ENCODE measurements around the gene MCF2L. TPM values are rescaled to one million over a fixed set of nuclear protein-coding genes. Genes with fewer than 3 reads are reported as not detected.

Gene MCF2L
- total RNA-seq, 1 experiment from 2014 or later, result 4.5 TPM

DNA sequence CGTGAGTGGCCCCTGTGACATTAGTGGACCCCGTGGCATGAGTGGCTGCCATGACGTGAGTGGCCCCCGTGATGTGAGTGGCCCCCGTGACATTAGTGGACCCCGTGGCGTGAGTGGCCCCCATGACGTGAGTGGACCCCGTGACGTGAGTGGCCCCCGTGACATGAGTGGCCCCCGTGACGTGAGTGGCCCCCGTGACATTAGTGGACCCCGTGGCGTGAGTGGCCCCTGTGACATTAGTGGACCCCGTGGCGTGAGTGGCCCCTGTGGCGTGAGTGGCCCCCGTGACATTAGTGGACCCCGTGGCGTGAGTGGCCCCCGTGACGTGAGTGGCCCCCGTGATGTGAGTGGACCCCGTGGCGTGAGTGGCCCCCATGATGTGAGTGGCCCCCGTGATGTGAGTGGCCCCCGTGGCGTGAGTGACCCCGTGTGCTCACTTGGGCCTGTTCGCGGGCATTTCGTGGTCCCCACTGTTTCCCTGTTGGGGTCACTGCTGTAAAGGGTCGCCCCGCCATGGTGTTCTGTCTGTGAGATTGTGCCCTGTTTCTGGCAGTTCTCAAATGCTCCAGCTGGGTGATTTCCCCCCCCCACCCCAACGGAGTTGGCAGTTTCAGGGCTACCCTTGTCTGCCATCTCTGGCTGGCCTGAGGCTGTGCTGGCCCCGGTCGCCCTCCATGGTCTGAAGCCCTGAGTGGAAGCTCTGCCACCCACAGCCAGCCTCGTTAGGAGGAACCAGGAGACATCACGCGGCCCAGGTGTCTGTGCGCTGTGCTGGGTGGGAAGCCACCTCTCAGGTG, 64.2 kb downstream of the MCF2L start:
- no peak for DNase-seq (ENCODE audit: low spot score)

DNA sequence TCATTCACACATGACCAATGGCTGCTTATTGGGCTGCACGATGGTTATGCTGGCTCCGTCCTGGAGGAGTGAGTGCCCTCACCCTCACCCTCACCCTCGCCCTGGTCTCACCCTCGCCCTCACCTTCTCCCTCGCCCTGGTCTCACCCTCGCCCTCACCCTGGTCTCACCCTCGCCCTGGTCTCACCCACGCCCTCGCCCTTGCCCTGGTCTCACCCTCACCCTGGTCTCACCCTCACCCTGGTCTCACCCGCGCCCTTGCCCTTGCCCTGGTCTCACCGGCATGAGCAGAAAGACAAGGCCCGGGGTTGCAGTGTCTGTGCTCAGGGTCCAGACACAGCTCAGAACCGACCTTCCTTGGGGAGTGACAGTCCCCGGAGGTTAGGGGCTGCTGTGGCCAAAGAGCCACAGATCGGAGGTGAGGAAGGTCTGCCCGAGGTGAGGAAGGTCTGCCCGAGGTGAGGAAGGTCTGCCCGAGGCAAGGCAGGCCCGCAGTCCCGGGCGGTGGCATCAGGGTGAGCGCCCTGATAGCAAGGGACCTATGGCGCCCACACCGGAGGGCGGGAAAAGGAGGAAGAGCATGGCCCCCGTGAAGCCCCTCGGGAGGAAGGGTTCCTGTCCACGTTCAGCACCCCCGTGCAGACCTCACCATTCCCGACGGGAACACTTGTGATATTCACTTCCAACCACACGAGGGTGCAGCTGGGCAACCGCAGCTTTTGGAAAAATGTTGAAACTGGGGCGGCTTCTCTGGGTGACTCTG, 65.6 kb downstream of the MCF2L start:
- DNase-seq (ENCODE audit: low spot score), result peak; percentile 29

DNA sequence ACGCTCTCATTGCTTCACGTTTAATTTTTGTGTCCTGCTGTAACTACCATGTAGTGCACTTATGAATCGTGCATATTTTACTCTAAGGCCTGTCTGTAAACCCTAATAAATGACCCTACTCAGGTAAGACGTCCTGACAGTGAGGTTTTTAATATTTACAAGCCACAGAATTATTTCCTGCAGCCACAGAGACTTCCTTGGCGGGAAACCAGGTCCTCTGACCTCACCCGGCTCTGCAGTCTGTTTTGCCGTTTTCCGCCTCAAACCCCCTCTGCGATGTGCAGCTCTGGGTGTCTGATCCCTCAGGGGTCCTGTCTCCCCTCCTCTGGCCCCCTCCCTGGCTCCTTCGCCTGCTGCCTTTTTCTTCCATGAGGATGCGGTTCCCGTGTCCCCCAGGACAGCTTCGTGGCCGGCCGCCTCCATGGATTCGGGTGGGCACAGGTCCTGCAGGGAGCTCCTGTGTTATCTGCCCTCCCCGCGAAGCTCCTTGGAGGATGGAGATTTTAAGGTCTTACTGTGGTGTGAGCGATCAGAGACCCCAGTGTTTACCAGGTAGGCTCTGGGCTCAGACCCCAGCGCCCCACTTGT, 66.3 kb downstream of the MCF2L start:
- no peak for DNase-seq (ENCODE audit: low spot score)

DNA sequence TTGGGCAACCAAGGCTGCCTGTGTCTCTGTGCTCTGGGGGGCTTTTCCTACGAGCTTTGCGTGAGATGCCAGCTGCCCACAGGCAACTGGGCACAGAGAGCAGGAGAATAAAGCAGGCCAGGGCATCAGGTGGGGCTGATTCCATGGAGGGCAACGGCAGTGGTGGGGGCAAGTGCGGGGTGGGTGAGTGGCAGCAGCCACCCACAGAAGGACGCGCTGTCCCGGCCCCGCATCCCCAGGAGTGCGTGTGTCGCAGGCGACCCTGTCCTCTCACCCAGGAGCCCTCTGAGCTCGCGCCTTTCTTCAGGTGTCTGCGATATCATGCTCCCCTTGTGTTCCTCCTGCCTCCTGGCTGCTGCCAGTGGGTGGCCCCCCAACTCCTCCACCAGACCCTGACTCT, 67.4 kb downstream of the MCF2L start:
- DNase-seq (ENCODE audit: low spot score), result no peak

DNA sequence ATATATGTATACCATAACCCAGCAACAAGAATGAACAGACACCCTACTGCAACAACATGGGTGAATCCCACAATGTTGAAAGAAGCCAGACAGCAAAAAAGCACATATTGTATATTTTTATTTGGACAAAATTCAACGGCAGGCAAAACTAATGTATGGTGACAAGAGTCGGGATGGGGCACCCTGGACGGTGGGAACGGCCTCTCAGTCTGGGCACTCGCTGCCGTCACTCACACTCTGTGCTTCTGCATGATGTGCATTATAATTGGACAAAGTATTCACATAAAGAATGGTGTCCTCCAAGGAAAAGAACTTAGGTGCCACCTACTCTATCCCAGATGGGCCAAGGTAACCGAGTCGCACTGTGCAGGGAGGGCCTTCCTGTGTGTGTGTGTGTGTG, 71.0 kb downstream of the MCF2L start:
- no peak for DNase-seq (ENCODE audit: low spot score)

DNA sequence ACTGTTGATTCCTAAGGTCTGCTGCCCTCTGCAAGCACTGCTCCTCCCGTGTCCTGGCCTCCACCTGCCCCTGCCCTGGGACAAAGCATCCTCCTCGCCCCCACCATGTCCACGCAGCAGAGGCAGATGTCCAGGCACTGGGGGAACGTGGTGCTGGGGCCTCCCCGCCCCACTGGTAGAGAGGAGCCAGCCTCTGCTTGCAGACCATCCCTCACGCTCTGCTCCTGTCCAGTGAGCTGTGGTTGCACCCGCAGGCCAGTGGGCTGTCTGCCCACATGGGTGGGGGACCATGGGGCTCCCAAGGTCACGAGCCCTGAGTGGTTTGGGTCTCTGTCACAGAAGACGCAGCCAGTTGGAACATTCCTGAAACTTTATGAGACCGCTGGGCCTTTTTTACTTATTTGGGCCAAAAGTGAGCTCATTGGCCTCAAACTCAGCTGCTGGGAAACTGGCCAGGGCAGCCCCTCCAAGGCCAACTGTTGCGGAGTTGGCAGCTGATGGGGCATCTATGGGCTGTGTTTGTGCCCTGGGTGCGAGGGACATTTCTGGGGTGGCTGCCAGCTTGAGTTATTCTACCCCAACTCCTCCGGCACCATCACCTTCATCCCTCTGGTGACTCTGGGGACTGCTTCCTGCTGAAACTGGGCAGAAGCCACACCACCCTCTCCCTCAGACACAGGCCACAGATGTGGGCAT, 71.7 kb downstream of the MCF2L start:
- DNase-seq (ENCODE audit: low spot score), result no peak

DNA sequence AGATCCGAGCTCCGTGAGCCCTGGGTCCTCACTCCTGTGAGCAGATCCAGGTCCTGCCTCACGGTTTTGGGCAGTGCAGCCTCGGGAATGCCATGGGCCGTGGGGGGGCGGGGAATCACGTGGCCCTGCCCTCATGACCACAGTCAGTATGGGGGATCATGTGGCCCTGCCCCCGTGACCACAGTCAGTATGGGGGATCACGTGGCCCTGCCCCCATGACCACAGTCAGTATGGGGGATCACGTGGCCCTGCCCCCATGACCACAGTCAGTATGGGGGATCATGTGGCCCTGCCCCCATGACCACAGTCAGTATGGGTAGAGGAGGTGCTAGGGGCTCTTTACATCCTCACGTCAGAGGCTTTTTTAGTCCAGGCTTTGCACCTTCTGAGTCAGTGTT, 72.3 kb downstream of the MCF2L start:
- no peak for DNase-seq (ENCODE audit: low spot score)

DNA sequence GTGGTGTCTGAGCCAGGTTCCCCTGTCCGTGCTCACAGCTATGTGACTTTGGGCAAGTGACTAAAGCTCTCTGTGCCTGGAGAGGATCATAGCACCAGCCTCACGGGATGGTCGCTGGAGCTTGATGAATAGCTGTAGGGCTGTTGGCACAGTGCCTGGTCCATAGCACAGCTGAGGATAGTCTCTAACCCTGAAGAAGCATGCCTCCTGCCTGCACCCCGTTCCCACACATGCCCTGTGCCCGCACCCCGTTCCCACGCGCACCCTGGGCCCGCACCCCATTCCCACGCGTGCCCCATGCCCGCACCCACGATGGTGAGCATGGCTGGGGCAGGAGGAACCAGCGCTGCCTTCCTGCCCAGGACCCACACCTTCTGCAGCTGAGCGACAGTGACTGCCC, 72.9 kb downstream of the MCF2L start:
- DNase-seq (ENCODE audit: low spot score), result no peak

DNA sequence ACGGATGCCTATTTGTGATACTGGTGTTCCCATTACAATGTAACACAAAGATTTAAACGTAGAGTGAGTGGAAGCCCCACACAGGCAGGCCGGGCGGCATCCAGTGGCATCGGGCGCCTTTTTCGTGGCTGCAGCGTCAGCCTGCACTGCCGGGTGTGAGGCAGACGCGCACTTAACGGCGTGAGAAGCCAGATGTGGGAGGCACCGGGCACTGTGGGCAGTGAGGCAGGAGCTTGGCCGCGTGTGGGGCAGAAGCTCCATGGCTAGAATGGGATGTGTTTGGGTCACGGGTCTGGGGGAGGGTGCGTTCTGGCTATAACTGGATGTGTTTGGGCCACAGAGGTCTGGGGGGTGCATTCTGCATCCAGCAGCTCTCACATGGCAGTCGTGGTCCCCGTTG, 73.4 kb downstream of the MCF2L start:
- no peak for DNase-seq (ENCODE audit: low spot score)

DNA sequence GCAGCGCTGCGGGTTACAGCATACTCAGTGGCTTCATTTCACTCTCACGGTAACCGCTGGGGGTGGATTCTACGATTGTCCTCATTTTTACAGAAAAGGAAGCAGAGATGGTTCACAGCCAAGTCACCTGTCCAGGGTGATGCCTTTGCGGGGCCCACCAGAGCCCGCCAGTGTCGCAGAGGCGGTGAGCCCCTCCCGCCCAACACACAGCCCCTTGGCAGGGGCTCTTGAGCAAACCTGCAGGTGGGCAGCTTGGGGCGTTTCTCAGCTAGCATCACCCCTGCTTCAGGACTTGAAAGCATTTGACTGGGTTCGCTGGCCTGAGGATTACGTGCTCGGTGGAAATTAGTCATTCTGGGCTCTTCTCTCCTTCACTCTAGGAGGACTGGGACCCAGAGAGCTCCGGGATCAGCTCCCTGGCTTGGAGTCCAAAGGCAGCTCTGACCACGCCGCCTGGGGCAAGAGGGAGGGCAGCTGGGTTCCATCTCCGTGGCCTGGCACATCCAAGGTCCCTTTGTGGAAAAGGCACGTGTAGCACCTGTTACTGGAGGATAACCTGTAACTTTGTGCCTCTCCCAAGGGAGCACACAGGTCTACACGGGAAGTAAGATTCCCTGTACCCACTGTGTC, 74.1 kb downstream of the MCF2L start:
- no peak for DNase-seq (ENCODE audit: low spot score)

DNA sequence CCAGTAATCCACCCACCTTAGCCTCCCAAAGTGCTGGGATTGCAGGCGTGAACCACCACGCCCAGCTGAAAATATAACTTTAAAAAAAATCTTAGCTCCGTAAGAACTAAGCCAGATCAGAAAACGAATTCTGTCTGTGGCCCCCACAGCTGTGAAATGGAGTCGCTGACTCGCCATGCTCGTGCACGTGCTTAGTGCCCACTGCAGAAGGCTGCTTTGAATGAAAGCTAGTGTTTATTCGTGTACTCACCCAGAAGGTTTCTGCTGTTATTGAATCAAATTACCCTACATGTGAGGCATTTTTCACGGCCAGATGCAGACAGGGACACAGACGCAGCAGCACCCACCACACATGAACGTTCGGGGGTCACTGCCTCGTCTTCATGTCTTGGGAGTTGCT, 74.9 kb downstream of the MCF2L start:
- DNase-seq (ENCODE audit: low spot score), result no peak

DNA sequence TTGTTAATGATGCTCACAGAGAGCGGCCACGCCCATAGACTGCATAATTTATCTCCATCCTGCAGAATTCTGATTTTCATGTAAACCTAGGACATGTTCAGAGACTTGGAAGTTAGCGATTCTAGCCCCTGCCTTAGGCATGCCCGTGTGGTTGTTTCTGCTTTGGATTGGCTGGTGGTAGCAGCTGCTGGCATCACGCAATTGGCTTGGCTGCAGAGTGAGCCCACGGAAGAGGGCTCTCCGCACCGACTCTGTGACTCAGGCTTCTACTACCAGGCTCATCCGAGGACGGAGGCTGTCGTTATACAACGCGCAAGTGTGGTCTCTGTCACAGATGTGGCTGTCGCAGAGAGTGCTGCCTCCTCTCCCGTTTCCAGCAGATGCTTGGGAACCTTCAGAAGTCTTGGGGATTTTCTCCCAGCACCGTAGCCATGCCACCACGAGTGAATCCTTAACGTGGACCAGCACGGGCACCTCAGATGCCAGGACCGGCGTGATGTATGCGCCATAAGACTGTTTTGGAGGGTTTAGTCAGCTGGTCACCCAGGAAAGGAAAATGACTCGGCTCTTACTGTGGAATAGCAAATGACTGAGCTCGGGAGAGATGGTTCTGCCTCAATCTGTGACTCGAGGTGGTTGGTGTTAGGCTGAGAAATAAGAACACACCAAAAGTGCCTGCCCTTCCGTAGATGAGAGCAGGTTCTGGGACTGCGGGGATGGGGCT, 75.5 kb downstream of the MCF2L start:
- peak; percentile 73 for DNase-seq (ENCODE audit: low spot score)

DNA sequence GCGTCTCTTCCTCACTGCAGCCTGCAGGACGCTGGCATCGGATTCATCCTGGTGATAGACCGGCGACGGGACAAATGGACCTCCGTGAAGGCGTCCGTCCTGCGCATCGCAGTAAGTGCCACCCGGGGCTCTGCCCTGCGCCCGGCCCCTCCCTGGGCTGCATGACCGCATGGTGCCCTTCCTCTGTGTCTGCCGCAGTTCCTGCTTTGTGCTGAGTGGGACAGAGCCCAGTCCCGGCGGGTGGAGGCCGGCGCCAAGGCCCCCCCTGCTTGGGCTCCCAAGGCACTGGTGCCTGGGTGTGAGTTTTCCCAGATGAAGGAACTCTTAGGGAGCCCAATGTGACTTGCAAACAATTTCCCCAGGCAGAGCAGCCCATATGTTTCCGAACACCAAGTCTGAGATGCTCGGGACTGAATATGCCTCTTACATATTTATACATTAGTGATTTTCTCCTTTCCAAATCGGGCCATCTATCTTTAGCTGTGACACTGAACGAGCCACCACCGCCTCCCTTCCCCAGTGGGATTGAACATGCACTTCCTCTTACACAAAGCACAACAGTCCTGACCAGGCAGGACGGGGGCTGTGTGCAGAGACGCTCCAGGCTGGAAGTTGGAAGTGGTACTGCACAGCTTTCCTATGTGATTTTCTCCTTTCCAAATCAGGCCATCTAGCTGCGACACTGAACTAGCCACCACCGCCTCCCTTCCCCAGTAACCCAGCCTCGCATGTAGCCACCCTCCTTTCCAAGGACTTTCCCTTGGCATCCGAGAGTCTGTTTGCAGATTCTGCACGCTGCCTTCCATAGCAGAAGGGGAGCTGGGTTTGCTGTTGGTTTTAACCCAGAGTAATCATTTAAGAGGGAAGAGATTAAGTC, 76.5 kb downstream of the MCF2L start:
- DNase-seq (ENCODE audit: low spot score), result no peak

DNA sequence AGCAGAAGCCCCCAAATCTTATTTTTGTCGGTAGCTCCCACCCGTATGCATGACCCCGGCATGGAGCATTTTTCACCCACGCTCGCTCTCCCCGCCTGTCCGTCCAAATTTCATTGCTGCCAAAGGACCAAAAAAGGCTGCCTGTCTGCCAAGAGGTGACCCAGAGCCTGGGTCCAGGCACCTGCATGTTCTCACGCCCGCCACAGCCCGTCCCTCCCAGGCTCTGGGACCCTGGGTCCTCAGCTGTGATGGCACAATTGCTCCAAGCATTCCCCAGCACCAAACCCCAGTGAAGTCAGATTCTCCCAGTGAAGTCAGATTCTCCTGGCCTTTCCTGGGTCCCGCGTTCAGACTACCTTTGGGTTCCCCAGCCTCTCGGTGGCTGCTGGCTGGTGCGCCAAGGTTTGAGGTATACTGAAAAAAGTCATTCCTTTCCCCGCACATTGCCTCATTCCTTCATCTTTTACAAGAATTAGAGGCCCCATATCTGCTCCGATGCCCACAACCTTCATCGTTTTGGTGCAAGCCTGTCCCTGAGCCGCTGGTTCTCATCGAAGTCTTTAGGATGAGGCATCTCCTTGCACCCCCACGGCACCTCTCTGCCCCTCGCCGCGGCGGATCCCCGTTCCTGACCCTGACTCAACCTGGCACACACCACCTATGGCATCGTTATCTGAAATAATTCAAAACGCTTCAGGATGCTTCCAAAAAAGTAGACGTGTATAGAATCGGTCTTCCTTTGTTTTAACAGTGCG, 77.3 kb downstream of the MCF2L start:
- DNase-seq (ENCODE audit: low spot score), result no peak

DNA sequence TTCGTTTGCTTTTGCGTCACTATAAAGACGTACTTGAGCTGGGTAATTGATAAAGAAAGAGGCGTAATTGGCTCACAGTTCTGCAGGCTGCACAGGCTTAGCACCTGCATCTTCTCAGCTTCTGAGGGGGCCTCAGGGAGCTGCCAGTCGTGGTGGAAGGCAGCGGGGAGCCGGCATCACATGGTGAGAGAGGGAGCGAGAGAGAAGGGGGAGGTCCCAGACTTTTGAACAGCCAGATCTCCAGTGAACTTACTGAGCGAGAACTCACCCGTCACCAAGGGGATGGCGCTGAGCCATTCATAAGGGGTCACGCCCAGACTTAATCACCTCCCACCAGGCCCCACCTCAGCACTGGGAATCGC, 77.8 kb downstream of the MCF2L start:
- DNase-seq (ENCODE audit: low spot score), result no peak

DNA sequence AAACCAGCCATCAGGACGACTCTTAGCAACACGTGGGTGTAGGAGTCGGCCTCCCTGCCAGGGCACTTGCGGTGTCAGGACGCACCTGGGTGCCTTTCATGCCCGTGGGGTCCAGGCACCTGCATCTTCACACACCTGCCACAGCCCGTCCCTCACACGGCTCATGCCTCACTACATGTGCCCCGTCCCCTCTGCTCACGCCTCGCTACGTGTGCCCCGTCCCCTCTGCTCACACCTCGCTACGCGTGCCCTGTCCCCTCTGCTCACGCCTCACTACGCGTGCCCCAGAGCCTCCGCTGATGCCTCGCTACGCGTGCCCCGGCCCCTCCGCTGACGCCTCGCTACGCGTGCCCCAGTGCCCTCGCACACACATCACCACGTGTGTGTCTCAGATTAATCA, 78.6 kb downstream of the MCF2L start:
- no peak for DNase-seq (ENCODE audit: low spot score)

DNA sequence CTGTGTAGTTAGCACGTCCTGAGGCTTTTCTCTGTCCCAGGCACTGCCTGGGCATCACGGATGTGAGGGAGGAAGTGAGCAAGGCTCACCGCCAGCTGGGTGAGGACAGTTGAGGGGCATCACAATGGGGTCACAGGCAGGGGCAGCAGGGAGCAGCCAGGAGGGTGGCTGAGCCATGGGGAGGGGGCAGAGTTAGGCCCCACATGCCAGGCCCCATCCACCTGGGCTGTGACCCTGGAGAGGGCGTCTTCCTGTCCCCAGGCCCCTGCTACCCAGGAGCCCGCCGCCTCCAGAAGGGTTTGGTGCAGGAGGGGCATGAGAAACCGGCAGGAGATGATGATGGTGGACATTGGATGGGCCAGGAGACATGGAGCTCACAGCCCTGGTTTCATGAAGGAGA, 79.8 kb downstream of the MCF2L start:
- DNase-seq (ENCODE audit: low spot score), result no peak

DNA sequence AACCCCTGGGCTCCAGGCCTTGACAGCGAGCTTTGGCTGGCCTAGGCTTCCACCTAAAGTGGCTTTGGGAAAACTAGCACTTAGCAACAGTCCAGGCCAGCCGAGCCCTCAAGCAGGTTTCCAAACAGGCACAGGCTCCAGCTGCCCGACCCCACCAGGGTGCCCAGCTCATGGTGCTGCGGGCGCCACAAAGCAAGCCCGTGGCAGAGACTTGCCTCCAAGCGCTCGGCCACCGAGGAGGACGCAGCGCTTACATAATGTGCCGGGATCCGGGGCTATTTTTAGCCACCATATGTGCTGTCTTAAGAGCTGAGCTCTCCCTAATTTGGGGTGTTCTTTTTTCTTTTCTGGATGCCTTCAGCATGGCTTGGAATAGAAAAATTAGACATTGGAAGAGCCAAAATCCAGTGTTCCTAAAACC, 80.5 kb downstream of the MCF2L start:
- DNase-seq (ENCODE audit: low spot score), result no peak

DNA sequence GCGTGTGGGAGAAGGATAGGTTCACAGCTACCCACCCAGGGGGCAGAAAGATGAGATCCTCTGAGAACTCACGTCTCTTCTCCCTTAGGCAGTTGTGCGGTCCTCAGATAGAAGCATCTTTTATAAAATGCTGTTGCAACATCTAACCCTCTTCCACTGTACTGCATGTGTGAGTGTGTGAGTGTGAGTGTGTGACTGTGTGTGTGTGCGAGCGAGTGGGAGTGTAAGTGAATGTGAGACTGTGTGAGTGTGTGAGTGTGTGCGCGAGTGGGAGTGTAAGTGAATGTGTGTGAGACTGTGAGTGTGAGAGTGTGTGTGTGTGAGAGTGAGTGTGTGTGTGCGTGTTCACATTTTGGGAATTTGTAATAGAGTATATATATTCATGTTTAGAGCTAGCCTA, 81.0 kb downstream of the MCF2L start:
- DNase-seq (ENCODE audit: low spot score), result no peak
